Spleen (tissue), 11 donors: ENCODE measurements around the gene BRCA2. TPM values are rescaled to one million over a fixed set of nuclear protein-coding genes. Genes with fewer than 3 reads are reported as not detected.
"Not testable (repeated sequence)": the region's sequence is repeated elsewhere in the genome, so short reads cannot be mapped to it uniquely, and the experiment has no call there.

ENCODE experiments used
- DNase-seq: peaks from one replicate; pipeline ENCODE4 v3.0.0-alpha.2; 2020
- H3K27ac ChIP-seq, 8 donors: fragments of 200-600 bp; sonication (generic) in 7 of 8; 1 replicate in 4 of 8; 2 replicates in 4 of 8; pipeline versions ENCODE4 v1.5.0 to v1.8.0; 2016 to 2021; ENCODE audit warnings: inconsistent platforms in 4 of 8, mild to moderate bottlenecking in 4 of 8, moderate library complexity in 1 of 8
- H3K27me3 ChIP-seq, 7 donors: fragments of 200-600 bp; sonication (generic) in 6 of 7; replicated peaks in 1 of 7; 1 replicate in 4 of 7; 2 replicates in 3 of 7; pipeline versions ENCODE4 v1.5.0 to v1.8.0; 2016 to 2021; ENCODE audit warnings: inconsistent platforms in 3 of 7, mild to moderate bottlenecking in 1 of 7
- H3K36me3 ChIP-seq, 6 donors: fragments of 200-600 bp; sonication (generic) in 5 of 6; 1 replicate in 4 of 6; 2 replicates in 2 of 6; pipeline versions ENCODE4 v1.5.0 to v1.8.0; 2016 to 2021; ENCODE audit warnings: inconsistent platforms in 2 of 6
- H3K4me1 ChIP-seq, 6 donors: fragments of 200-600 bp; sonication (generic) in 5 of 6; 1 replicate in 3 of 6; 2 replicates in 3 of 6; pipeline versions ENCODE4 v1.5.0 to v1.8.0; 2016 to 2021; ENCODE audit warnings: inconsistent platforms in 3 of 6
- H3K4me3 ChIP-seq, 8 donors: fragments of 200-600 bp; sonication (generic) in 7 of 8; 1 replicate in 4 of 8; 2 replicates in 4 of 8; pipeline versions ENCODE4 v1.5.0 to v1.8.0; 2016 to 2021; ENCODE audit warnings: inconsistent platforms in 4 of 8, mild to moderate bottlenecking in 4 of 8, moderate library complexity in 2 of 8
- H3K9me3 ChIP-seq, 8 donors: fragments of 200-600 bp; sonication (generic) in 7 of 8; 1 replicate in 4 of 8; 2 replicates in 4 of 8; pipeline versions ENCODE4 v1.5.0 to v1.8.0; 2016 to 2021; ENCODE audit warnings: inconsistent platforms in 4 of 8
- POLR2A ChIP-seq, 3 donors: fragments of 450-650 bp; IDR thresholded peaks; one replicate each; pipeline ENCODE4 v1.5.1; 2017; ENCODE audit warnings: antibody characterized with exemption in 3 of 3, mild to moderate bottlenecking in 1 of 3
- POLR2AphosphoS5 ChIP-seq, 3 donors: sonication (generic); formaldehyde crosslinking; IDR thresholded peaks; one replicate each; pipeline ENCODE4 v1.5.1; 2017; ENCODE audit warnings: antibody characterized with exemption in 3 of 3
- WGBS, 5 donors: extraction: QIAGEN DNeasy Blood & Tissue Kit in 3 of 5; methylation state at CpG; one replicate each; pipeline versions ENCODE4 v1.1.5 to v1.1.7; 2013 to 2018; 5-methylcytosine and 5-hydroxymethylcytosine counted together
- intact Hi-C: fragments of 100-400 bp; cut with DNase I; formaldehyde crosslinking; loops from one replicate; pipeline ENCODE4 v1.15.0; 2023; ENCODE audit warnings: low total_unique reads
- polyA plus RNA-seq, 3 donors: library from polyadenylated mRNA; stranded (reverse); fragments of 200-250 nt; gene quantifications; one replicate each; pipeline ENCODE4 v1.2.1, GENCODE V29; 2013
- total RNA-seq, 7 donors: library from RNA; depleted of rRNA in 3 of 7; stranded (reverse); fragments of >200 nt in 3 of 7; fragmentation: NEBNext Ultra II Directional in 4 of 7; extraction: Animal tissue kit (Norgen Biotek cat#: 25700) in 4 of 7; gene quantifications; one replicate each; pipeline versions ENCODE4 v1.1.0 to v1.2.1, GENCODE V29; 2016 to 2021
- TF ChIP-seq, protein P1 (sequence below), 11 experiments: fragments of 200-600 bp in 7 of 11; fragments of 450-650 bp in 4 of 11; sonication (generic) in 4 of 11; IDR thresholded peaks in 8 of 11; conservative IDR thresholded peaks in 3 of 11; 1 replicate in 7 of 11; 2 replicates in 4 of 11; pipeline versions ENCODE4 v1.4.0 to v1.8.0; 2016 to 2021; ENCODE audit warnings: antibody characterized with exemption in 11 of 11, inconsistent platforms in 4 of 11, mild to moderate bottlenecking in 1 of 11
- donor health status: healthy with polysubstance abuse.
- donor health status: DM: no; HTN: no; CAD: no; lungs with moderate emphysema.
- donor health status: DM: no; HTN: no; CAD: no.
- donor health status: Bipolar disorder and iron deficiency.
- donor health status: healthy.
- donor health status: DM: no; HTN: no; CAD: no.
- donor health status: DM: yes; HTN: yes; CAD: no.

BRCA2 gene
- total and polyA plus RNA-seq, 10 donors = 0.35 to 11.2 (median 6.1) TPM

GRCh38 chr13:32347651-32348050, 32.3 kb downstream of the BRCA2 start:
- H3K27me3 ChIP-seq = no peaks in the 10 kb centered on the region
- 50 to 98% (median 95%) methylated on average over 1 of the region's 1 CpG for WGBS, 5 donors
- H3K27ac ChIP-seq = no peak overlapping the region
- intact Hi-C loops = no loop called here
- peaks cover 0 to 45% (median 0%) of the 10 kb centered on the region in 6 donors for H3K36me3 ChIP-seq
- no peaks in the 10 kb centered on the region for H3K4me1 ChIP-seq
- TF ChIP-seq, protein P1, sequence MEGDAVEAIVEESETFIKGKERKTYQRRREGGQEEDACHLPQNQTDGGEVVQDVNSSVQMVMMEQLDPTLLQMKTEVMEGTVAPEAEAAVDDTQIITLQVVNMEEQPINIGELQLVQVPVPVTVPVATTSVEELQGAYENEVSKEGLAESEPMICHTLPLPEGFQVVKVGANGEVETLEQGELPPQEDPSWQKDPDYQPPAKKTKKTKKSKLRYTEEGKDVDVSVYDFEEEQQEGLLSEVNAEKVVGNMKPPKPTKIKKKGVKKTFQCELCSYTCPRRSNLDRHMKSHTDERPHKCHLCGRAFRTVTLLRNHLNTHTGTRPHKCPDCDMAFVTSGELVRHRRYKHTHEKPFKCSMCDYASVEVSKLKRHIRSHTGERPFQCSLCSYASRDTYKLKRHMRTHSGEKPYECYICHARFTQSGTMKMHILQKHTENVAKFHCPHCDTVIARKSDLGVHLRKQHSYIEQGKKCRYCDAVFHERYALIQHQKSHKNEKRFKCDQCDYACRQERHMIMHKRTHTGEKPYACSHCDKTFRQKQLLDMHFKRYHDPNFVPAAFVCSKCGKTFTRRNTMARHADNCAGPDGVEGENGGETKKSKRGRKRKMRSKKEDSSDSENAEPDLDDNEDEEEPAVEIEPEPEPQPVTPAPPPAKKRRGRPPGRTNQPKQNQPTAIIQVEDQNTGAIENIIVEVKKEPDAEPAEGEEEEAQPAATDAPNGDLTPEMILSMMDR (IDR thresholded peaks at IDR 0.05 in 8 of 11, conservative IDR thresholded peaks at IDR 0.05 in 3 of 11) = no peak
- no peak for TF ChIP-seq POLR2A (IDR thresholded peaks at IDR 0.05)
- TF ChIP-seq POLR2AphosphoS5 (IDR thresholded peaks at IDR 0.05) = no peak
- no peak for DNase-seq
- no peak overlapping the region for H3K4me3 ChIP-seq
- no peaks in the 10 kb centered on the region for H3K9me3 ChIP-seq

DNA sequence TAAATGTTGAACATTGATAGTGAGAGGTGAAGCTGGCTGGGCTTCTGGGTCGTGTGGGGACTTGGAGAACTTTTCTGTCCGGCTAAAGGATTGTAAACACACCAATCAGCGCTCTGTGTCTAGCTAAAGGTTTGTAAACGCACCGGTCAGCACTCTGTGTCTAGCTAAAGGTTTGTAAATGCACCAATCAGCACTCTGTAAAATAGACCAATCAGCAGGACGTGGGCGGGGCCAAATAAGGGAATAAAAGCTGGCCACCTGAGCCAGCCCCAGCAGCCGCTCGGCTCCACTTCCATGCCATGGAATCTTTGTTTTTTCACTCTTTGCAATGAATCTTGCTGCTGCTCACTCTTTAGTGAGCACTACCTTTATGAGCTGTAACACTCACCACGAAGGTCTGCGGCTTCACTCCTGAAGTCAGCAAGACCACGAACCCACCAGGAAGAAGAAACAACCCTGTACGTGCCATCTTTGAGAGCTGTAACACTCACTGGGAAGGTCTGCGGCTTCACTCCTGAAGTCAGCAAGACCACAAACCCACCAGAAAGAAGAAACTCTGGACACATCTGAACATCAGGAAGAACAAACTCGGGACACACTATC, 35.6 kb downstream of the BRCA2 start:
- DNase-seq, intact Hi-C loops, H3K4me1 ChIP-seq, H3K27ac ChIP-seq, H3K9me3 ChIP-seq, H3K4me3 ChIP-seq, H3K27me3 ChIP-seq: not testable (repeated sequence)
- 90 to 94% (median 94%) methylated on average over 15 of the region's 15 CpGs for WGBS, 5 donors
- H3K36me3 ChIP-seq = peaks cover 0 to 63% (median 0%) of the 10 kb centered on the region in 6 donors

GRCh38 chr13:32354040-32354439, 38.7 kb downstream of the BRCA2 start:
- H3K4me3 ChIP-seq = no peak overlapping the region
- no peaks in the 10 kb centered on the region for H3K4me1 ChIP-seq
- H3K27me3 ChIP-seq = no peaks in the 10 kb centered on the region
- no peaks in the 10 kb centered on the region for H3K9me3 ChIP-seq
- TF ChIP-seq, protein P1 (IDR thresholded peaks at IDR 0.05 in 8 of 11, conservative IDR thresholded peaks at IDR 0.05 in 3 of 11) = no peak
- TF ChIP-seq POLR2A (IDR thresholded peaks at IDR 0.05) = no peak
- TF ChIP-seq POLR2AphosphoS5 (IDR thresholded peaks at IDR 0.05) = no peak
- H3K36me3 ChIP-seq = peaks cover 0 to 76% (median 0%) of the 10 kb centered on the region in 6 donors
- H3K27ac ChIP-seq = no peak overlapping the region
- DNase-seq = no peak
- WGBS, 5 donors = 93 to 100% (median 100%) methylated on average over 1 of the region's 1 CpG
- intact Hi-C loops = no loop called here

GRCh38 chr13:32355935-32356334, 40.6 kb downstream of the BRCA2 start:
- H3K4me3 ChIP-seq, intact Hi-C loops, H3K4me1 ChIP-seq, H3K27ac ChIP-seq, H3K27me3 ChIP-seq, H3K9me3 ChIP-seq, DNase-seq: not testable (repeated sequence)
- WGBS, 5 donors = 94 to 98% (median 97%) methylated on average over 8 of the region's 8 CpGs
- peaks cover 0 to 58% (median 0%) of the 10 kb centered on the region in 6 donors for H3K36me3 ChIP-seq

DNA sequence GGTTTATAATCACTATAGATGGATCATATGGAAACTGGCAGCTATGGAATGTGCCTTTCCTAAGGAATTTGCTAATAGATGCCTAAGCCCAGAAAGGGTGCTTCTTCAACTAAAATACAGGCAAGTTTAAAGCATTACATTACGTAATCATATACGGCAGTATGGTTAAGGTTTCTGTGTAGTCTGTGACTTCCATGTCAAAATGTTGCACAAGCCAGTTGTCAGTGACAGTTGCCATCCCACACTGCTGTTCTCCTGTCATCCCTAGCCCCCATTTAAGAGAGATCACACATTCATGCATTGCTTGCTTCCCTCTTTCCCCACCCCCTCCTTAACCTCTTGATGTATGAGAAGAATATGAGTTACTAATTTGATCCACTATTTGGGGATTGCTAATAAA, 47.3 kb downstream of the BRCA2 start:
- Histone ChIP-seq H3K9me3 (no peaks in the 10 kb centered on the region), H3K4me1 (no peaks in the 10 kb centered on the region), H3K36me3 (peaks cover 0 to 18% (median 0%) of the 10 kb centered on the region in 6 donors), H3K27ac (no peak overlapping the region), H3K4me3 (no peak overlapping the region), H3K27me3 (no peaks in the 10 kb centered on the region)
- intact Hi-C loops = no loop called here
- TF ChIP-seq POLR2A (IDR thresholded peaks at IDR 0.05) (no peak), POLR2AphosphoS5 (IDR thresholded peaks at IDR 0.05) (no peak)
- TF ChIP-seq, protein P1 (IDR thresholded peaks at IDR 0.05 in 8 of 11, conservative IDR thresholded peaks at IDR 0.05 in 3 of 11) = no peak
- WGBS, 5 donors = 52 to 86% (median 73%) methylated on average over 2 of the region's 2 CpGs
- DNase-seq = no peak
